K562 (cell line): ENCODE measurements around the gene BCL11A. TPM values are rescaled to one million over a fixed set of nuclear protein-coding genes. Genes with fewer than 3 reads are reported as not detected.

ENCODE experiments used
- ATAC-seq: fragments of 200-7000 bp; cut with Tn5 transposase; 3 replicates; pipeline ENCODE4 v1.9.1; 2020; ENCODE audit warnings: moderate library complexity
- BruUV-seq: library from RNA; stranded (reverse); fragments of 400-500 nt; replicated peaks from 2 replicates; lab custom pipeline; 2021; lab: Mats Ljungman, UMichigan
- CTCF ChIA-PET: fragments of 300-600 bp; formaldehyde crosslinking; extraction: SDS; loops from one replicate; lab custom pipeline; 2021; ENCODE audit warnings: low intra/inter-chr PET ratio; lab: Yijun Ruan, JAX
- POLR2A ChIA-PET: fragments of 300-600, 350-650 bp; sonication (Branson Sonifier 250); formaldehyde crosslinking; extraction: SDS; loops from one replicate; lab custom pipeline; 2021; ENCODE audit warnings: antibody characterized with exemption, inconsistent platforms; lab: Yijun Ruan, JAX
- DNase-seq, 4 experiments: peaks; one replicate each; pipeline versions ENCODE4 v3.0.0 to v3.0.0-alpha.2; 2011 to 2018; ENCODE audit warnings: low spot score in 3 of 4, mixed read lengths in 3 of 4; ENCODE audit errors: extremely low read depth in 1 of 4
- FAIRE-seq: peaks from 2 replicates; lab custom pipeline; 2011; peaks lifted over from hg19 to GRCh38; lab: Jason Lieb, UNC
- H2AFZ ChIP-seq: 2 replicates; pipeline ENCODE4 v1.6.0; 2011; ENCODE audit warnings: low read depth, low read length, control low read depth, inconsistent platforms
- H3K27ac ChIP-seq: fragments of 200-600 bp; 3 replicates; pipeline ENCODE4 v1.8.0; 2011; ENCODE audit warnings: low read depth, mild to moderate bottlenecking, control low read depth, inconsistent platforms, low read length, moderate library complexity, mixed read lengths; ENCODE audit errors: extremely low read depth
- H3K27me3 ChIP-seq, 2 experiments: fragments of 300-600 bp in 1 of 2; 2 replicates in 1 of 2; 3 replicates in 1 of 2; pipeline versions ENCODE4 v1.6.0 to v1.8.0; 2011; ENCODE audit warnings: inconsistent platforms in 2 of 2, low read length in 2 of 2, mild to moderate bottlenecking in 1 of 2, mixed read lengths in 1 of 2, moderate library complexity in 1 of 2; ENCODE audit not compliant: control insufficient read depth in 2 of 2, insufficient read depth in 2 of 2
- H3K36me3 ChIP-seq: fragments of 300-600 bp; 3 replicates; pipeline ENCODE4 v1.8.0; 2011; ENCODE audit warnings: mild to moderate bottlenecking, low read length, inconsistent platforms; ENCODE audit not compliant: control insufficient read depth, insufficient read depth
- H3K4me1 ChIP-seq, 2 experiments: fragments of 200-600 bp in 1 of 2; replicated peaks in 1 of 2; 2 replicates in 1 of 2; 3 replicates in 1 of 2; pipeline versions ENCODE4 v1.5.1 to v1.8.0; 2011; ENCODE audit warnings: inconsistent platforms in 2 of 2, low read length in 2 of 2, mild to moderate bottlenecking in 1 of 2, mixed read lengths in 1 of 2, moderate library complexity in 1 of 2; ENCODE audit not compliant: control insufficient read depth in 2 of 2, insufficient read depth in 2 of 2
- H3K4me2 ChIP-seq: 2 replicates; pipeline ENCODE4 v1.6.1; 2011; ENCODE audit warnings: low read length, control low read depth, inconsistent platforms, mixed read lengths; ENCODE audit not compliant: insufficient read depth
- H3K4me3 ChIP-seq: fragments of 200-600 bp; sonication (generic), shearing (Covaris generic); 2 replicates; pipeline ENCODE4 v1.5.1; 2016; ENCODE audit warnings: control low read depth, inconsistent platforms
- H3K79me2 ChIP-seq: fragments of 200-600 bp; 3 replicates; pipeline ENCODE4 v1.8.0; 2011; ENCODE audit warnings: low read length, inconsistent platforms; ENCODE audit not compliant: control insufficient read depth, insufficient read depth
- H3K9ac ChIP-seq, 2 experiments: 2 replicates each; pipeline versions ENCODE4 v1.6.0 to v1.6.1; 2011; ENCODE audit warnings: low read depth in 2 of 2, low read length in 2 of 2, control low read depth in 1 of 2, inconsistent platforms in 1 of 2, mild to moderate bottlenecking in 1 of 2, mixed read lengths in 1 of 2; ENCODE audit not compliant: insufficient read depth in 1 of 2
- H3K9me1 ChIP-seq: one replicate; pipeline ENCODE4 v1.6.0; 2011; ENCODE audit warnings: inconsistent platforms, mild to moderate bottlenecking, low read length, moderate library complexity; ENCODE audit not compliant: control insufficient read depth, insufficient read depth
- H3K9me3 ChIP-seq: replicated peaks from 2 replicates; pipeline ENCODE4 v1.5.1; 2011; ENCODE audit warnings: low read depth, low read length, inconsistent platforms; ENCODE audit not compliant: control insufficient read depth, insufficient read depth
- H4K20me1 ChIP-seq: replicated peaks from 2 replicates; pipeline ENCODE4 v1.6.1; 2011; ENCODE audit warnings: low read length, inconsistent platforms, mixed read lengths; ENCODE audit not compliant: control insufficient read depth, insufficient read depth
- CTBP1 ChIP-seq: fragments of 450-650 bp; IDR thresholded peaks from 2 replicates; pipeline ENCODE4 v1.6.1; 2016; ENCODE audit warnings: borderline replicate concordance
- ESRRA ChIP-seq: fragments of 450-650 bp; IDR thresholded peaks from 2 replicates; pipeline ENCODE4 v1.6.1; 2014; ENCODE audit warnings: low read depth, mild to moderate bottlenecking, moderate library complexity, borderline replicate concordance
- FIP1L1 ChIP-seq: fragments of 200-400 bp; formaldehyde crosslinking; IDR thresholded peaks from 2 replicates; pipeline ENCODE4 v1.6.1; 2018; ENCODE audit warnings: mild to moderate bottlenecking, low read depth, low read length; ENCODE audit not compliant: poor library complexity, severe bottlenecking
- HDAC1 ChIP-seq, 2 experiments: fragments of 450-650 bp; IDR thresholded peaks; 2 replicates each; pipeline ENCODE4 v1.6.1; 2016 to 2017; ENCODE audit warnings: inconsistent platforms in 1 of 2, mild to moderate bottlenecking in 1 of 2, moderate library complexity in 1 of 2
- NELFE ChIP-seq: IDR thresholded peaks from 2 replicates; pipeline ENCODE4 v1.6.1; 2011; ENCODE audit warnings: mild to moderate bottlenecking; ENCODE audit not compliant: insufficient read depth, insufficient read length
- NONO ChIP-seq, 2 experiments: fragments of 200-400 bp in 1 of 2; fragments of 450-650 bp in 1 of 2; formaldehyde crosslinking in 1 of 2; IDR thresholded peaks; 2 replicates each; pipeline ENCODE4 v1.6.1; 2017; ENCODE audit warnings: low read depth in 2 of 2, mild to moderate bottlenecking in 2 of 2, moderate library complexity in 2 of 2, low read length in 1 of 2
- ZNF316 ChIP-seq: fragments of 450-650 bp; IDR thresholded peaks from 2 replicates; pipeline ENCODE4 v1.6.1; 2016
- WGBS: fragments of 100-300 bp; shearing (Covaris generic); methylation state at CpG from one replicate; pipeline ENCODE4 v1.1.6; 2016; ENCODE audit warnings: low coverage, mixed read lengths; ENCODE audit not compliant: insufficient coverage; ENCODE audit errors: missing lambda C conversion rate; 5-methylcytosine and 5-hydroxymethylcytosine counted together
- in situ Hi-C: fragments of 300-500 bp; cut with MboI; formaldehyde crosslinking; loops from 4 replicates; pipeline ENCODE4 v1.15.0; 2018; ENCODE audit warnings: inconsistent platforms, mixed read lengths
- intact Hi-C: fragments of 100-400 bp; cut with micrococcal nuclease; formaldehyde crosslinking; loops from 2 replicates; pipeline ENCODE4 v1.14.2; 2022
- polyA plus RNA-seq, 8 experiments: library from polyadenylated mRNA; depleted of rRNA in 4 of 8; stranded (reverse) in 5 of 8; unstranded in 3 of 8; fragments of >200 nt; fragmentation: Nextera tagmentation in 2 of 8; fragmentation: Illumina TruSeq in 1 of 8; extraction: Ambion mirVana in 2 of 8; extraction: Trizol in 1 of 8; gene quantifications; 2 replicates each; pipeline versions ENCODE4 v1.2.1 to v1.2.3, GENCODE V29; 2011 to 2014; ENCODE audit warnings: inconsistent platforms in 1 of 8, missing spikeins in 1 of 8
- total RNA-seq, 7 experiments: library from RNA; depleted of rRNA in 6 of 7; stranded (reverse); fragments of >200 nt in 6 of 7; fragmentation: Illumina TruSeq in 2 of 7; extraction: Trizol in 2 of 7; gene quantifications; 2 replicates each; pipeline versions ENCODE4 v1.2.1 to v1.2.3, GENCODE V29; 2011 to 2021; ENCODE audit warnings: low replicate concordance in 1 of 7
- TF ChIP-seq, protein P1 (sequence below): sonication (generic); formaldehyde crosslinking; IDR thresholded peaks from 2 replicates; pipeline ENCODE4 v1.8.0; 2023; ENCODE audit warnings: missing genetic modification reagents, mild to moderate bottlenecking, borderline replicate concordance
- TF ChIP-seq, protein P2 (sequence below): fragments of 450-650 bp; IDR thresholded peaks from 2 replicates; pipeline ENCODE4 v1.6.1; 2016
- TF ChIP-seq, protein P3 (sequence below): sonication (generic); formaldehyde crosslinking; IDR thresholded peaks from 2 replicates; pipeline ENCODE4 v1.8.0; 2022; ENCODE audit warnings: mild to moderate bottlenecking, missing genetic modification reagents, borderline replicate concordance

The BCL11A gene
- total and polyA plus RNA-seq, 9 of the 15 experiments (the other 6 are each of a cell fraction or from before 2014, with no cell fraction given) = 0.13 TPM; not detected in 8

DNA sequence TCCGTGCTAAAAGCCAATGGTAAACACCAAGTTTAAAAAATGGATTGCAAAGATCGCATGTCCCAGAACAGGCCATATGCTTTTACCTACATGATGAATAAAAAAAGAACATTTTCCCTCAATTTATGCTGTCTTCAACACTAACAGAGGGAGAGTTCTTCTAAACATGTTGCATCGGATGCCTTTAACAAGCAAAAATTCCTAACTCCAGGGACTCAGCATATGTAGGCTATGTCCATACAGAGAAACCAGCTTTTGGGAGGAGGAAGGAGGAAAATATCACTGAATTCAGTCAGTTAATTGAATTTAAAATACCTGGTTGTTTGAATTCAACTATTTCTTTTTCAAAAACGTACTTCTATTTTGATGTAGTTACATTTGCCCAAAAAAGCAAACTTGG lies 28.6 kb downstream of the BCL11A start:
- no peak overlapping the region for H3K4me2 ChIP-seq
- no peaks in the 10 kb centered on the region for H3K9me3 ChIP-seq
- H3K9me1 ChIP-seq = no peaks in the 10 kb centered on the region
- no peak overlapping the region for H3K9ac ChIP-seq
- no peaks in the 10 kb centered on the region for H3K4me1 ChIP-seq
- no TSS peak for BruUV-seq
- in situ Hi-C loops = no loop called here
- 2% methylated on average over 4 of the region's 4 CpGs for WGBS
- CTCF ChIA-PET = no interaction called here
- POLR2A ChIA-PET = no interaction called here
- H3K36me3 ChIP-seq = no peaks in the 10 kb centered on the region
- no peak for ATAC-seq
- H3K79me2 ChIP-seq = no peaks in the 10 kb centered on the region
- TF ChIP-seq CTBP1 = no peak
- TF ChIP-seq, protein P1, sequence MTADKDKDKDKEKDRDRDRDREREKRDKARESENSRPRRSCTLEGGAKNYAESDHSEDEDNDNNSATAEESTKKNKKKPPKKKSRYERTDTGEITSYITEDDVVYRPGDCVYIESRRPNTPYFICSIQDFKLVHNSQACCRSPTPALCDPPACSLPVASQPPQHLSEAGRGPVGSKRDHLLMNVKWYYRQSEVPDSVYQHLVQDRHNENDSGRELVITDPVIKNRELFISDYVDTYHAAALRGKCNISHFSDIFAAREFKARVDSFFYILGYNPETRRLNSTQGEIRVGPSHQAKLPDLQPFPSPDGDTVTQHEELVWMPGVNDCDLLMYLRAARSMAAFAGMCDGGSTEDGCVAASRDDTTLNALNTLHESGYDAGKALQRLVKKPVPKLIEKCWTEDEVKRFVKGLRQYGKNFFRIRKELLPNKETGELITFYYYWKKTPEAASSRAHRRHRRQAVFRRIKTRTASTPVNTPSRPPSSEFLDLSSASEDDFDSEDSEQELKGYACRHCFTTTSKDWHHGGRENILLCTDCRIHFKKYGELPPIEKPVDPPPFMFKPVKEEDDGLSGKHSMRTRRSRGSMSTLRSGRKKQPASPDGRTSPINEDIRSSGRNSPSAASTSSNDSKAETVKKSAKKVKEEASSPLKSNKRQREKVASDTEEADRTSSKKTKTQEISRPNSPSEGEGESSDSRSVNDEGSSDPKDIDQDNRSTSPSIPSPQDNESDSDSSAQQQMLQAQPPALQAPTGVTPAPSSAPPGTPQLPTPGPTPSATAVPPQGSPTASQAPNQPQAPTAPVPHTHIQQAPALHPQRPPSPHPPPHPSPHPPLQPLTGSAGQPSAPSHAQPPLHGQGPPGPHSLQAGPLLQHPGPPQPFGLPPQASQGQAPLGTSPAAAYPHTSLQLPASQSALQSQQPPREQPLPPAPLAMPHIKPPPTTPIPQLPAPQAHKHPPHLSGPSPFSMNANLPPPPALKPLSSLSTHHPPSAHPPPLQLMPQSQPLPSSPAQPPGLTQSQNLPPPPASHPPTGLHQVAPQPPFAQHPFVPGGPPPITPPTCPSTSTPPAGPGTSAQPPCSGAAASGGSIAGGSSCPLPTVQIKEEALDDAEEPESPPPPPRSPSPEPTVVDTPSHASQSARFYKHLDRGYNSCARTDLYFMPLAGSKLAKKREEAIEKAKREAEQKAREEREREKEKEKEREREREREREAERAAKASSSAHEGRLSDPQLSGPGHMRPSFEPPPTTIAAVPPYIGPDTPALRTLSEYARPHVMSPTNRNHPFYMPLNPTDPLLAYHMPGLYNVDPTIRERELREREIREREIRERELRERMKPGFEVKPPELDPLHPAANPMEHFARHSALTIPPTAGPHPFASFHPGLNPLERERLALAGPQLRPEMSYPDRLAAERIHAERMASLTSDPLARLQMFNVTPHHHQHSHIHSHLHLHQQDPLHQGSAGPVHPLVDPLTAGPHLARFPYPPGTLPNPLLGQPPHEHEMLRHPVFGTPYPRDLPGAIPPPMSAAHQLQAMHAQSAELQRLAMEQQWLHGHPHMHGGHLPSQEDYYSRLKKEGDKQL (CRISPR knock-in tag) = no peak
- no peak for TF ChIP-seq NONO (IDR thresholded peaks at IDR 0.05; ENCODE audit: low read depth in 2 of 2, low read length in 1 of 2)
- no peak for TF ChIP-seq ZNF316
- TF ChIP-seq HDAC1 (IDR thresholded peaks at IDR 0.05) = no peak
- TF ChIP-seq FIP1L1 = no peak
- TF ChIP-seq, protein P2, sequence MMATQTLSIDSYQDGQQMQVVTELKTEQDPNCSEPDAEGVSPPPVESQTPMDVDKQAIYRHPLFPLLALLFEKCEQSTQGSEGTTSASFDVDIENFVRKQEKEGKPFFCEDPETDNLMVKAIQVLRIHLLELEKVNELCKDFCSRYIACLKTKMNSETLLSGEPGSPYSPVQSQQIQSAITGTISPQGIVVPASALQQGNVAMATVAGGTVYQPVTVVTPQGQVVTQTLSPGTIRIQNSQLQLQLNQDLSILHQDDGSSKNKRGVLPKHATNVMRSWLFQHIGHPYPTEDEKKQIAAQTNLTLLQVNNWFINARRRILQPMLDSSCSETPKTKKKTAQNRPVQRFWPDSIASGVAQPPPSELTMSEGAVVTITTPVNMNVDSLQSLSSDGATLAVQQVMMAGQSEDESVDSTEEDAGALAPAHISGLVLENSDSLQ = no peak
- TF ChIP-seq, protein P3, sequence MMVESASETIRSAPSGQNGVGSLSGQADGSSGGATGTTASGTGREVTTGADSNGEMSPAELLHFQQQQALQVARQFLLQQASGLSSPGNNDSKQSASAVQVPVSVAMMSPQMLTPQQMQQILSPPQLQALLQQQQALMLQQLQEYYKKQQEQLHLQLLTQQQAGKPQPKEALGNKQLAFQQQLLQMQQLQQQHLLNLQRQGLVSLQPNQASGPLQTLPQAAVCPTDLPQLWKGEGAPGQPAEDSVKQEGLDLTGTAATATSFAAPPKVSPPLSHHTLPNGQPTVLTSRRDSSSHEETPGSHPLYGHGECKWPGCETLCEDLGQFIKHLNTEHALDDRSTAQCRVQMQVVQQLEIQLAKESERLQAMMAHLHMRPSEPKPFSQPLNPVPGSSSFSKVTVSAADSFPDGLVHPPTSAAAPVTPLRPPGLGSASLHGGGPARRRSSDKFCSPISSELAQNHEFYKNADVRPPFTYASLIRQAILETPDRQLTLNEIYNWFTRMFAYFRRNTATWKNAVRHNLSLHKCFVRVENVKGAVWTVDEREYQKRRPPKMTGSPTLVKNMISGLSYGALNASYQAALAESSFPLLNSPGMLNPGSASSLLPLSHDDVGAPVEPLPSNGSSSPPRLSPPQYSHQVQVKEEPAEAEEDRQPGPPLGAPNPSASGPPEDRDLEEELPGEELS (CRISPR knock-in tag) = no peak
- no peak for TF ChIP-seq NELFE
- no peak for TF ChIP-seq ESRRA
- intact Hi-C loops = no loop called here
- no peaks in the 10 kb centered on the region for H4K20me1 ChIP-seq
- no peak overlapping the region for H3K4me3 ChIP-seq
- no peak overlapping the region for H3K27ac ChIP-seq
- no peak for DNase-seq
- no peak for FAIRE-seq
- H3K27me3 ChIP-seq = peaks cover 3 to 40% of the 10 kb centered on the region in 2 experiments; a peak in 3 of 5 replicates
- H2AFZ ChIP-seq = no peak overlapping the region
